Heart left ventricle (tissue), 13 donors: ENCODE measurements around the gene RBBP8.

ENCODE experiments used
- CTCF ChIP-seq, 12 donors: fragments of 200-600 bp; sonication (generic) in 4 of 12; IDR thresholded peaks; one replicate each; pipeline versions ENCODE4 v1.5.0 to v1.8.0; 2018 to 2022; ENCODE audit warnings: antibody characterized with exemption in 12 of 12, mild to moderate bottlenecking in 5 of 12
- POLR2A ChIP-seq, 2 donors: fragments of 450-650 bp; IDR thresholded peaks; one replicate each; pipeline ENCODE4 v1.6.1; 2017; ENCODE audit warnings: antibody characterized with exemption in 2 of 2, mild to moderate bottlenecking in 2 of 2, moderate library complexity in 2 of 2
- donor health status: ischemic (EF 13 %, LVEDD 7.1; RV severe dilation, severe dysfunction).
- donor health status: DM: no; HTN: yes; CAD: no.
- donor health status: DM: no; HTN: no; CAD: no.
- donor health status: ischemic (EF 25% LVEDD 6.9; RV normal size, moderate dysfunction).
- donor health status: ischemic (EF 25% LVEDD 5.7; RV mildly dilated, moderate dysfunction).
- donor health status: ischemic (EF 35%, LVEDD 5.7; RV mildly dilated, moderate dysfunction).
- donor health status: nonischemic (EF 11% LVEDD 7.7; RV severe dilation, severe dysfunction).
- donor health status: DM: yes; HTN: yes; CAD: no.
- donor health status: PGD.
- donor health status: ischemic (EF 29% LVEDD 5.4; RV normal size, mild dysfunction).
- donor health status: nonischemic (EF 23%, LVEDD 6.1; RV moderate dilation, normal function).

GRCh38 chr18:23072079-23072478 lies 139.0 kb downstream of the RBBP8 start:
- TF ChIP-seq POLR2A (IDR thresholded peaks at IDR 0.05) (no peak), CTCF (IDR thresholded peaks at IDR 0.05) (no peak)
